DMS79 treated with DMSO at 0.1 percent for 48 hours (cell line): ENCODE results near the gene PAGE3.

Experiments
- DNase-seq: peaks from one replicate; lab custom pipeline; 2025; lab: John Stamatoyannopoulos, UW

Gene PAGE3

GRCh38 chrX:55264816-55265215 lies at the start of gene PAGE3:
Gene PAGE3, minus strand, starts transcription at chrX:55264916. Its CDS starts 1,013 bp downstream, at chrX:55263903.
- no peak for DNase-seq

- DNase-seq, result no peak
Observed at GRCh38 chrX:55312655-55313054, 47.9 kb upstream of the PAGE3 start.

GRCh38 chrX:55290963-55291362 lies 26.2 kb upstream of the PAGE3 start:
- DNase-seq, result no peak

- no peak for DNase-seq
Observed at GRCh38 chrX:55279832-55280231, 15.1 kb upstream of the PAGE3 start.

GRCh38 chrX:55260806-55261205 lies 3.9 kb downstream of the PAGE3 start:
- no peak for DNase-seq

GRCh38 chrX:55253528-55253927 lies 11.2 kb downstream of the PAGE3 start:
- DNase-seq, result no peak

- no peak for DNase-seq
Observed at GRCh38 chrX:55240788-55241340, 23.9 kb downstream of the PAGE3 start.

- no peak for DNase-seq
Observed at GRCh38 chrX:55220119-55220794, 44.5 kb downstream of the PAGE3 start, which contains the start of gene PAGE5. Gene PAGE5, plus strand, starts transcription at chrX:55220346. Its CDS starts 1,037 bp downstream, at chrX:55221383.

GRCh38 chrX:55213381-55213780 lies 51.3 kb downstream of the PAGE3 start:
- DNase-seq, result no peak

- DNase-seq, result no peak
Observed at GRCh38 chrX:55210931-55211677, 53.6 kb downstream of the PAGE3 start.
